ENCODE measurements around the gene KCNS1. TPM values are rescaled to one million over a fixed set of nuclear protein-coding genes. Genes with fewer than 3 reads are reported as not detected.

The KCNS1 gene, protein sequence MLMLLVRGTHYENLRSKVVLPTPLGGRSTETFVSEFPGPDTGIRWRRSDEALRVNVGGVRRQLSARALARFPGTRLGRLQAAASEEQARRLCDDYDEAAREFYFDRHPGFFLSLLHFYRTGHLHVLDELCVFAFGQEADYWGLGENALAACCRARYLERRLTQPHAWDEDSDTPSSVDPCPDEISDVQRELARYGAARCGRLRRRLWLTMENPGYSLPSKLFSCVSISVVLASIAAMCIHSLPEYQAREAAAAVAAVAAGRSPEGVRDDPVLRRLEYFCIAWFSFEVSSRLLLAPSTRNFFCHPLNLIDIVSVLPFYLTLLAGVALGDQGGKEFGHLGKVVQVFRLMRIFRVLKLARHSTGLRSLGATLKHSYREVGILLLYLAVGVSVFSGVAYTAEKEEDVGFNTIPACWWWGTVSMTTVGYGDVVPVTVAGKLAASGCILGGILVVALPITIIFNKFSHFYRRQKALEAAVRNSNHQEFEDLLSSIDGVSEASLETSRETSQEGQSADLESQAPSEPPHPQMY
- under 1 TPM; 0.12 to 0.13 TPM for total RNA-seq

DNA sequence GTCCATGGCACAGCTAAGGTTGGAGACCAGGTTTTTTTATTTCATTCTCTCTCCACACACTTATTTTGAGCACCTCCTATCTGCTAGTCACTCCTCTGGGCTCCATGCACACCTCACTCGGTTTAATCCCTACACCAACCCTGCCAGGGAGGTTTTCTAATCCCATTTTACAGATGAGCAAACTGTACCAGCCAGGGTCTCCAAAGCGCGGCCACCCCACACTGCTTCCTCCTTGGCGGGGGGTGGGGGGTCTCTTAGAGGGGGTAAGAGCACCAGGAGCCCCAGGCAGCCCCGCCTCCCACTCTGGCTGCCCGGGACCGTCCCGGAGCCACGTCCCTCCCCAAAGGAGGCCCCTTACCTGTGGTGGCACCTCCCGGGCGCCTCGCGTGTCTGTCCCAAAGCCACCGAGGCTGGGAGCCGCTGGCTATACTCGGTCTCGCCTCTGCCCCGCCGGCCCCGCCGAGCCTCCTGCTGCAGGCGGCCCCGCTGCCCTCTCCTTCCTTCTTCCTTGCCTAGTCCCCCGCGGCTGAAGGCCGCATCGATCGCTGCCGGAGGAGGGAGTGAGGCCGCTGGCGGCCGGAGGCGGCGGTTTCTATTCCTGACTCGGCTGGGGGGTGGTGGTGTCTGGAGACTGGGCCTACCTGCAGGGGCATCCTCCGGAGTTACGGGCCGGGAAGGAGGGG is at the start of gene KCNS1:
Gene KCNS1, minus strand, starts transcription at position 565 of the 683 bp plus-strand sequence. CDS start 1,891 bp downstream, outside the sequence.

DNA sequence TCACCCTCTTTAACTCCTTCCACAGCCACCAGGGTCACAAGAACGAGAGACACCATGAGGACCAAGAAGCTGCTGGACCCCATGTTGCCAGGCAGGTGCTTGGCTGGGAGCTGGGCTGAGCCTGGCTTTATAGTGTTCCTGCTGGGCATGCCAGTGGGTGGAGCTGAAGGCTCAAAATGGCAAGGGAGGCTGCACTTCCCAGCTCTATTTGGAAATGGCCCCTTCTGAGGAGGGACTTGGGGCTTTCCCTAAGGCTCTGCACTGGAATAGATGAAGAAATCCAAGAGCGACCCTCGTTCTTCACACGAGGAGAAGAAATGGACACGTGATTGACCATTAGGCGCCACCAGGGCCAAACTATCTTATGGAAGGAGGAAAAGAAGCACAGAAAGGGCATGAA is 23.4 kb upstream of the KCNS1 start, which contains the start of gene WFDC12:
Gene WFDC12, minus strand, starts transcription at position 101 of the 400 bp plus-strand sequence. Its CDS starts 18 bp downstream, at position 83.

DNA sequence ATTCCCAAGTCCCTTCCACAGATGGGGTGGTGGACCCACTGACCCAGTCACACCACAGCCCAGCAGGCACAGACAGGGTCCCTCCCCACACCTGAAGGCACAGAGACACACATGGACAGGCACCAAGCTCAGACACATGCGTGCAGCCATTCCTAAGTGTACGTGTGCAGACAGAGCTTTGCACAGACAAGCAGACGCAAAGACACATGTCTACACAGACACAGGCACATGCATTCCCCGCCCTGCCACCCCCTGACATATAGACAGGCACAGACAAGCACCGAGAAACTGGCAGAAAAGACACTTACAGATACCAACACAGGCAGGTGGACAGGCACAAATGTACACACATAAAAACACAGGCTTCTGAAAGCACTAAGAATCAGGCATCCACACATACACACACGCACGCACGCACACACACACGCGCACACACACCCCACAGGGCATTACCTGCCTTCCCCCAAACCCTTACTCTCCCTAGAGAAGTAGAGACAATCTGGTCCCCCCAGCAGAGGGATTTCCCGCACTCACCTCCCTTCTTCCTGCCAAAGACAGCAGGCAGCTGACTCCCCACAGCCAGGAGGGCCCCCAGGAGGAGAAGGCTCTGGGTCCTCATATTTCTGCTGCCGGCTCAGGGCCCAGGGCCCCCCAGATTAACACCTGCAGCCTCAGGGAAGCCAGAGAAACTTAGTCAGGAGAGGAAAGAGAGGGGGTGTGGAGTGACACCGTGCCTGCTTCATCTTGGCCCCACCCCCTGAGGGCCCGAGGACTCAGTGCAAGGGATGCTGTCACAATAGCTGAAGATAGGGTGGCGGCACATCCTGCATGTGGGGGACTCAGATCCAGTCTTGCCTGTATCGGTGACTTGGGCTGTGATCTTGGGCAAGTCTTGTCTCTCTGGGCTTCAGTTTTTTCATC is 13.8 kb upstream of the KCNS1 start, which contains the start of gene WFDC5:
Gene WFDC5, minus strand, starts transcription at position 710 of the 921 bp plus-strand sequence. Its CDS starts 91 bp downstream, at position 619.

Other genes with a start within 250 kb of the KCNS1 start
- gene YWHAB, start 215.4 kb downstream of the KCNS1 start, total RNA-seq, result 100 to 1,000 TPM; 270 to 282 TPM
- 10 to 100 TPM; 53.7 to 65.1 TPM for gene PABPC1L, start 191.1 kb downstream of the KCNS1 start, total RNA-seq
- gene TOMM34, start 140.7 kb downstream of the KCNS1 start, total RNA-seq, result 10 to 100 TPM; 14.0 to 14.5 TPM
- gene STK4, start 134.6 kb downstream of the KCNS1 start, total RNA-seq, result 100 to 1,000 TPM; 195 to 201 TPM
- gene WFDC5, start 14.0 kb upstream of the KCNS1 start, total RNA-seq, result not detected
- not detected for gene WFDC12, start 23.3 kb upstream of the KCNS1 start, total RNA-seq
- not detected for gene PI3, start 73.8 kb upstream of the KCNS1 start, total RNA-seq
- not detected for gene SEMG1, start 105.9 kb upstream of the KCNS1 start, total RNA-seq
- not detected for gene SEMG2, start 120.2 kb upstream of the KCNS1 start, total RNA-seq
- not detected for gene SLPI, start 153.4 kb upstream of the KCNS1 start, total RNA-seq
- gene RBPJL, start 205.7 kb upstream of the KCNS1 start, total RNA-seq, result not detected
- gene MATN4, start 207.2 kb upstream of the KCNS1 start, total RNA-seq, result not detected
- 1 to 10 TPM; 5.6 to 6.0 TPM for gene SDC4, start 247.3 kb upstream of the KCNS1 start, total RNA-seq

Data from activated naive CD4-positive, alpha-beta T cell treated with anti-CD3 and anti-CD28 coated beads, Interleukin-2, amount 10 ng/mL, durations not matched to agents 5 hours and 36 hours (primary cell).